DMS114 treated with DMSO at 0.1 percent for 48 hours (cell line): ENCODE data around the gene ATP5F1C.
"Not testable (repeated sequence)": the region's sequence is repeated elsewhere in the genome, so short reads cannot be mapped to it uniquely, and the experiment has no call there.

Experiments used
- DNase-seq: peaks from one replicate; lab custom pipeline; 2025; ENCODE audit not compliant: unreplicated experiment; lab: John Stamatoyannopoulos, UW

ATP5F1C gene

DNA sequence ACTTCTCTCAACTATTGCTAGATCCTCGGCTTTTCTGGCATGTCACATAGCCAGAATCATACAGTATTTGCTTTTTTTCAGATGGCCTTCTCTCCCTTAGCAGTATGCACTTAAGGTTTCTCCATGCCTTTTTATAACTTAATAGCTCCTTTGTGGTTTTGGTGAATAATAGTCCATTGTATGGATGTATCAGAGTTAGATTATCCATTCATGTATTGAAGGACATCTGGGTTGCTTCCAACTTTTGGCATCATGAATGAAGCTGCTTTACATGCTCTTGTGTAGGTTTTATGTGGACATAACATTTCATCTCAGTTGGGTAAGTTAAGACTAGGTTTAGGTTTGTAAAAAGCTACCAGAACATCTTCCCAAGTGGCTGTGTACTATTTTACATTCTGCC lies 4.6 kb downstream of the ATP5F1C start:
- DNase-seq = no peak

DNA sequence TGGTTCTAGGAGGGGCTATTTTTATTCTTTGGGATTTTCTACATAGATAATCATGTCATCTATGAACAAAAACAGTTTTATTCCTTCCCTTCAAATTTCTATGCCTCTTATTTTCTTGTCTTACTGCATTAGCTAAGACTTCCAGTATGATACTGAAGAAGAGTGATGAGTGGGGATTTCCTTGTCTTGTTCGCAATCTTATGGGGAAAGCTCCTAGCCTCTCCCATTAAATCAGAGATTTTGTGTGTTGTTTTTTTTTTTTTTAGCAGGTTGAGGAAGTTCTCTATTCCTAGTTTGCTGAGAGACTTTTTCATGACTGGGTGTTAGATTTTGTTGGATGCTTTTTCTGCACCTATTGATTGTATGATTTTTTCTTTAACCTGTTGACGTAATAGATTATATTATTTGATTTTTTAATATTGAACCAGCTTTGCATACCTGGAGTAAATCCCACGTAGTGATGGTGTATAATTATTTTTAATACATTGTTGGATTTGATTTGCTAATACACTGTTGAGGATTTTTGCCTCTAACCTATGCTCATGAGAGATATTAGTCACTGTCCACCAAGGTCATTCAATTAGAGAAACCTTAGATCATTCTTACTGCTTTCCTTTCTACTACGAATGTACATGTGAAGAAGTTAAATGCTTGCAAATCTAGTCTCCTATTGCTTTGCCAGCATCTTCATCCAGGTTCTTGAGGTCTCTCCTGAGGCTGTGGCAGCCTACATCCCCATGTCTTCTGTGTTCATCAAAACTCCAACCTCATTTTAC lies 6.5 kb downstream of the ATP5F1C start:
- no peak for DNase-seq

DNA sequence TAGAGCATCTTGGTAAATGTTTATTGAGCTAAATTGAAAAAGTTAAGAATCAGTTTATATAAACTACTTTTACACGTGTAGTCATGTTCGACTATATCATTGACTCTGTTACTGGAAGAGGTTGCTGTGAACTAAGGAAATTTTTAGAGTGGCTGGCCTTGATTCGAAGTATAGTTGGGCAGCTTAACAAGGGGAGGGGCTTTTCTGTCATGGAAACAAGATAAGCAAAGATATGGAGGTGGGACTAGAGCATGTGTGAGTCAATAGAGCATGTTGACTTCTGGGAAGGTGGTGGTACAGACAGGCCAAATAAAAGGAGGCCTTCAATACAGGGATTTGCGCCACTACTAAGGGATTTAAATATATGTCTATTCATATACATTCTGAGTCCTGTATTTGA lies 7.6 kb downstream of the ATP5F1C start:
- DNase-seq = no peak

DNA sequence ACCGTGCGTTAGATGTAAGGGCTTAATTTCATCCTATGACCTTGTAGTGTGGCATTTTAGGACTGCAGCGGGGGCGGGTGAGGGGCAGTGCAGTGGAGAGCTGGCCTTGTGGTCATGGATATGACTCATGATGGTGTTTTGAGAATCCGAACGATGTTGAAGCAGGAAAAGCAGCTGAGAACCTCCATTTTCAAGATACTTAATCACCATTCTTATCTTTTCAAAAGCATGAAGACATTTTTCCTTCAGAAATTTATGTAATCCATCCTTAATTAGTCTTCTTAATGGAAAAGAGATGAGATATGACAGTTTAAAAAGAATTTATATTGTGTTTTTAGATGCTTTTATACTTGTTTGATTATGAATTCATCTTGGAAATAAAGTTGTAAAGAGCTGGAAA lies 9.6 kb downstream of the ATP5F1C start:
- DNase-seq = no peak

DNA sequence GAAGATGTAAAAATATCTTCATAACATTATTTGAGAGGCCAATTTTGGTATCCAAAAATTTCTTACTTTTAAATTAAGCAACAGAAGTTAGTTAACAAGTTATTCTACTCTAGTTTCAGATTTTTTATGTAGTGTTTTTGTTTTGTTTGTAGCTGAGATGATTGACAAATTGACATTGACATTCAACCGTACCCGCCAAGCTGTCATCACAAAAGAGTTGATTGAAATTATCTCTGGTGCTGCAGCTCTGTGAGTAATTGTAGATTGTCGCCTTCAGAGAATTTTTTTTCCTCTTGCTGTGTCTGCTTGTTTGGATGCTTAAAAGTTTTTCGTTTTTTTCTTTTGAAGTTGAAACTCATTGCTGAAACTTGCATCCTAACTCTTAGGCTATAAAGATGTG lies 14.6 kb downstream of the ATP5F1C start:
- DNase-seq = no peak

DNA sequence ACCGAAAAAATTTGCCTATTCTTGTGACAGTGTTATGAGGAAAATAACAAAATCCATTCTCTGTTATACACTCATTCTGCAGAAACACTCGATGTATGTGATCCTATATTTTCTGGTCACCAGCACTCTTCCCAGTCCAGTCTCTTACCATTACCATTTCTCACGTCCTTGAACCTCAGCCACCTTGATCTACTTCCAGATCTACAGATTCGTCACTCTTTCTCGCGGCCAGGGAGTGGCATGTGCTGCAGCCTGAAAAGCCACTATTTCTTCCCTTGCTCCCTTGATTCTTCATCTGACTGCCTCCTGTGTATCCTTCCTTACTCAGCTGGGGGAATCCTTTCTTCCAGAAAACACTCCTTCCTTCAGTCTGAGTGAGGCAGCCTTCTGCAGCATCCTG lies 16.2 kb downstream of the ATP5F1C start:
- DNase-seq = no peak

DNA sequence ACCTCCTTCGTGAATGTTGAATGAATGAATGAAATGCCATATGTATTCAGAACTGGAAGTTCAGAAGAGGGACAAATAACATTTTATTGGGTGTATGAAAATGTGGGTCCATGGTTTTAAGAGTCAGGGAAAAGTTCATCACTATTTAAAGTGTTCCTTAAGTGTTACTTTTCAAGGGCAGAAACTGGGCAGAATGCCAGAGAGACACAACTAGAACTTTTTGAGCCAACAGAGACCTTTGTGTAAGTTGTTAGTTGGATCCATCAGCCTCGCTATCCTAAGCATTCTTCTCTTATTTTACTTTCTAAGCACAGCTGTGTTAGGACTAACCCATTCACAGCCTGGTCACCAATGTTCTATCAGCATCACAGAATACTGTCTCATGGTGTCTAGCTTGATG lies 16.8 kb downstream of the ATP5F1C start:
- DNase-seq = no peak

DNA sequence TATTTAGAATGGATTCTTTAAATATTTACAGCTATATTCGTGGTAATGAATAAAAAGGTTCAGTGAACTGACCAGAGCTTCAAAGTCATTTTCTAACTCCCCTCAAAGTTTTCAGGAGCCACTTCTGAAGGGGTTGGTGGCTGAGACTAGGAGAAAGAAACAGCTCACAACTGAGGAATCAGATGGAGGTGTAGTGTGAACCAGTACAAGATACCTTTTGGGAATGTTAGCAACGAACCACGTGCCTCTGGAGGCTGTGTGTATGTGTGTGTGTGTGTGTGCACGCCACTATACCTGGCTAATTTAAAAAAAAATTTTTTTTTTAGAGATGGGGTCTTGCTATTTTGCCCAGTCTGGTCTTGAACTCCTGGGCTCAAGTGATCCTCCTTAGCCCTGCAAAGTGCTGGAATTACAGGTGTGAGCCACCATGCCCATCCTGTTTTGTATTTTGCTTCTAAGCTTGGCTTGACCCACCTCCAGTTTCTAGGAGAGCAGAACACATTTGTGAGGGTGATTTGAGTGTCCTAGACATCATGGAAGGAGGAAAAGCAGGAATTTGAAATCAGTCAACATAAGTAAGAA lies 20.8 kb downstream of the ATP5F1C start:
- no peak for DNase-seq

DNA sequence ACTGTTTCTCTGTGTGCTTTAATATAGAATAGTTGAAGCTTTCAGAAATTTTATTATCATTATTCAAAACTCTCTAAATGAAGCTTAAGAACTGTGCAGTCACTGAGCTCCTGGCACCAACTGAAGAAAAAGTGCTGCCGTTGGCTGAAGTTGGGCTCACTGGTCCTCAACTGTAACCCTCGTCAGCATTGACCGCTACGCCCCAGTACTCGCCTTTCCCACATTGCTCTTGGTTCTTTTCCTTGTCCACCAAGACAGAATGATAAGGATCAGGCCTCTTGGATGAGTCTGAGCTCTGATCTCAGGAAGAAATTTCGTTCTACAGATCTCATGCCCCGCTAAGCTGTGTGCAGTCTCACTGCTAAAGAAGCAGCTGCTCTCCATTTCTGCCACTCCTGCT lies 22.5 kb downstream of the ATP5F1C start:
- DNase-seq = no peak

DNA sequence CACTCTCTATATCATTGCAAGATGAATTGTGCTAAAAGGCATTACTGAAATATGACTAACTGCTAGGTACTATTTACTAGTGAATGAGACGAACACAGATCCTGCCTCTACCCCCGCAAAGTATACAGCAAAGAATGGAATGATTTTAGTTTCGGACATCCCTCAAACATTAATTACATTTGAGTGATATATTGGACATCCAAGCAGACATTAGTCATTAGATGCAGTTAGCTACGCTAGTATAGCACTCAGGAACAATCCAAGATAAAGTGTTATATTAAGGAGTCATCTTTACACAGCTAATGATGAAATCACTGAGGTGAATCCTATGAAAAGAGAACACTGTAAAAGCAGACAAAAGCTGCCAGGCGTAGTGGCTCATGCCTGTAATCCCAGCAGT lies 23.0 kb downstream of the ATP5F1C start:
- no peak for DNase-seq

DNA sequence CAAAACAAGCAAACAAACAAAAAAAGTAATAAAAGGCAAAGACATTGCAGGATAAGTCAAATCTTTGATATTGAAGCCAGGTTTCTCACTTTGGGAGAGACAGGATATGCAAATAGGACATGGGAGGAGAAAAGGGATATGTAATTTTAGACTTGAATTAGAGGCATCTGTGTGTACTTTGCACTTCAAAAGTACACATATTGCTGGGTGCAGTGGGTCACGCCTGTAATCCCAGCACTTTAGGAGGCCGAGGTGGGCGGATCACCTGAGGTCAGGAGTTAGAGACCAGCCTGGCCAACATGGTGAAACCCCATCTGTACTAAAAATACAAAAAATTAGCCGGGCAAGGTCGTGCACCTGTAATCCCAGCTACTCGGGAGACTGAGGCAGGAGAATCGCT lies 23.8 kb downstream of the ATP5F1C start:
- not testable (repeated sequence) for DNase-seq

DNA sequence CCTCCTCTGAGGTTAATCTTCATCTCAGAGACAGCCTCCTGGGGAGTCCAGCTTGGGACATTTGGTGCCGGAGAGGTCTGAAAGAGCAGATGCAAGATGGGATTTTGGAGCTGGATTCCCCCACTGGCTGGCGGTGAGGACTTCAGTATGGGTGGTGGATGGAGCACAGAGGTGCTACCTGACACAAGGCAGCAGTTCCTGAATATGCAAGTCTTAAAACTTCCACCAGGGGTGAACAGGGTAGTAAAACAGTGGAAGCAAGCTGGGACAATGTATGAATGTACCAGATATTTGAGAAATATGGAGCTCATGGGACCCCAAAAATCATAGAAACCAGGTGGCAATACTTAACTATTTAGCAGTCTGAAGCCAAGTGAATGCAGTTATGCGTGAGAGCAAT lies 25.5 kb downstream of the ATP5F1C start:
- DNase-seq = no peak

DNA sequence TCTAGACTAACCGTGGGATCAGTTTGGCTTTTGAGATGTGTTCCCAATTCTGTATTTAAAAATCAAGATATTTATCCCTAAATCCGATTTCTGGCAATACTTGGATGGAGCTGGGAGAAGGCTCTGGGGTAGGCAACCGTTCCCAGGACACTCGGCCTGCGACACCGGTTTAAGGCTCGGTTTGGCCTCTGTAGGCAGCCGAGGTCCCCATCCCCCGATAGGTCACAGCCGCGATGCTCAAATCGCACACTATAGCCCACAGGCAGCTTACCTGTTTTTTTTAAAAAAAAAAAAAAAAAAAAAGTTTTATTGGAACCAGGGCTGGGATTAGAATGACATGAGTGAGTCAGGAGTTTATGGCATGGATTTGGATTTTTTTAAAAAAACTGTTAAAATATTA lies 29.6 kb downstream of the ATP5F1C start:
- no peak for DNase-seq

DNA sequence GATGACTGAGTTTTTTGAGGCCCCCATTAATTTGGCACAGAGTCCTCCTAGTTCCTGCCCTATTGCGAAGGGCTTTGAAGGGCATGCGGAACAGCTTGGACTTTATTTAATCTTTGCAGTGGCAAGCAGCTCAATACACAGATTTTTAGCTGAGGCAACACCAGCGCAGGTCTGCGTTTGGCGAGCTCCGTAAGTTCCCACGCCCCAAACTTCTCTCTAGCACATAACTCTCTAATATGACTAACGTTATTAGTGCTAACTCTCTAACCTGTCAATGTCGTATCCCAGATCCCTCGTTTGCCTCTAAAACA lies 30.0 kb downstream of the ATP5F1C start:
- DNase-seq = no peak

DNA sequence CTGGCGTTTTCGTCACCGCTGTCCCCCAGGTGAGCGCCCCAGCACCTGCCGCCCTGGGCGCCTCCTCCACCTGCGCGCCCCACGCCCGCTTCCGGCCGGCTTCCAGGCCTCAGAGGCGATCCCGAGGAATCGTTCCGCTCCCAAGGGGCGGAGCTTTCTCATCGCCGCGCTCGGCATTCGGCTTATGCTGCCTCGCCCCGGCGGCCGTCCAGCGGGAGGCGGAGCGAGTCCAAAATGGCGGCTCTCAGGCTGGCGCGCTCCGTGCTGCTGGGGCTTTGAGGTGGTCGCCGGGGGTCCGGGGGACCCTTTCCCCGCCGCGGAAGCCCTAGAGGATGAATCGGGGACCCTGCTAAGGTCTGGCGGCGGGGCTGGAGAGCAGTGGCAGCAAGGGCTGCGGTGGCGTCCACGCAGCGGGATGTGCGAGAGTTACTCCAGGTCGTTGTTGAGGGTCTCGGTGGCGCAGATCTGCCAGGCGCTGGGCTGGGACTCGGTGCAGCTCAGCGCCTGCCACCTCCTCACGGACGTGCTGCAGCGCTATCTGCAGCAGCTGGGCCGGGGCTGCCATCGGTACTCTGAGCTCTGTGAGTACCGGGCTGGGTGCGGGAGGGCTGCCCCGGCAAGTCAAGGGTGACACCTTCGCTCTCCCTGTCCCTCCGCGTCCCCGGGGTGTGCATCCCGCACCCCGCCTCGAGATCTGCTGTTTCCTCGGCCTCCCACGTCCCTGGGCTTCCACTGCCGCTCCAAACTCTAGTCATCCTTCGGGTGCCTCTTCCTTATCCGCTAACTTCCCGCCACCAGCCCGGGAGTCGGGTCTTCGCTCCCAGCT lies 30.5 kb downstream of the ATP5F1C start, which contains the start of gene TAF3:
TAF3 (plus strand) TSS at position 211 of the 826 bp plus-strand sequence; CDS start at position 416, 205 bp downstream.
- peak; percentile 76 for DNase-seq

DNA sequence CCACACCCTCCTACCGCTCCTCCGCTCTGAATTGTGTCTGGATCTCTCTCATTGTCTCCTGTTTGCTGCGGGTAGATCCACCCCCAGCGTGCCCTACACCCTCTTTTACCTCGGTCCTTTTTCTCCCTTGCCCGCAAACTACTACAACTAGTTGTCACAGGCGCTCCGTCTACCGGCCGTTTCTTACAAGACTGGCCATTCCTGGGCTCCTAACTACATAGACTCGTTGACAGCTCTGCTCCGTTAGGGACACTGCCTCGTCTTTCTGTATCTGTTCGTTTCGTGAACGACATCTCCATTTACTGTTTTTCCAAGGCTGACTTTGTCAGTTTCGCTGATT lies 31.1 kb downstream of the ATP5F1C start:
- peak; percentile 68 for DNase-seq

DNA sequence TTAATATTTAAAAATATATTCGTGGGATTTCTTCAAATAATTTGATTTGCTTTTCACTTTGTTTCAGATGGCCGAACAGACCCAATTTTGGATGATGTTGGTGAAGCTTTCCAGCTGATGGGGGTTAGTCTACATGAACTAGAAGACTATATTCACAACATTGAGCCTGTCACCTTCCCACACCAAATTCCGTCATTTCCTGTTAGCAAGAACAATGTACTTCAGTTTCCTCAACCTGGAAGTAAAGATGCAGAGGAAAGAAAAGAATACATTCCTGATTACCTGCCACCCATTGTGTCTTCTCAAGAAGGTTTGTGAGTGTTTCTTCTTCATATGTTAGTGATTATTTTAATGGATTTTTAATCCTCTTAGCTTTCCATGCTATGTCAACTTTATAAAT lies 36.3 kb downstream of the ATP5F1C start:
- DNase-seq = no peak

DNA sequence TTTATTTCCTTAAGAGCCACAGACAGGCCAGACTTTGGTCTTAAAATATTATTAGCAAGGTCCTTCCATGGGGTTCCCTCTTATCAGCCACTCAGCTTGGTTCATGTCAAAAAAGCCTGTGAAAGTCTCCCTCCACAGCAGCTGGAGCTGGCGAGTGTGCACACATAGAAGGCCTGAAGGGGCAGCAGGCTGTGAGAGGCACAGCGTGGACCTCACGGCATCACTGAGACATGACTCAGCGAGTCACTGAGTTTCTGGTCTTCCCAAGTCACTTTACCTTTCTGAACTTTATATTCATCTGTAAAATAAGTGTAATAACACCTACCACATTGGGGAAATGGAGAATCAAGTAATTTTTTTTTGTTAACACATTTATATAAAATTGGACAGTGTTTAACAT lies 39.0 kb downstream of the ATP5F1C start:
- DNase-seq = no peak

DNA sequence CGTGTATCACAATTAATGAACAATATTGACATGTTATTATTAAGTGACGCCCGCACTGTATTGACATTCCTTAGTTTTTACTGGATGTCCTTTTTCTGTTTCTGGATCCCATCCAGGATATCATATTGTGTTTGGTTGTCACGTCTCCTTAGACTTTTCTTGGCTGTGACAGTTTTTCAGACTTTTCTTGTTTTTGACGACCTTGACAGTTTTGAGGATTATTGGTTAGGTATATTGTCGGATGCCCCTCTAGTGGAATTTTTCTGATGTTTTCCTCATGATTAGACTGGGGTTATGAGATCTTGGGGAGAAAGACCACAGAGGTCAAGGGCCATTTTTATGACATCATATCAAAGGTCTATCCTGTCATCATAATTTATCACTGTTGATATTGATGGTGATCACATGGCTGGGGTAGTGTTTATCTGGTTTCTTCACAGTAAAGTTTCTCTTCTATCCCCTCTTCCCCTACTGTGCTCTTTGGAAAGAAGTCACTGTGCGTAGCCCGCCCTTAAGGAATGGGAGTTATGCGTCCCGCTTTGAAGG lies 41.4 kb downstream of the ATP5F1C start:
- no peak for DNase-seq

DNA sequence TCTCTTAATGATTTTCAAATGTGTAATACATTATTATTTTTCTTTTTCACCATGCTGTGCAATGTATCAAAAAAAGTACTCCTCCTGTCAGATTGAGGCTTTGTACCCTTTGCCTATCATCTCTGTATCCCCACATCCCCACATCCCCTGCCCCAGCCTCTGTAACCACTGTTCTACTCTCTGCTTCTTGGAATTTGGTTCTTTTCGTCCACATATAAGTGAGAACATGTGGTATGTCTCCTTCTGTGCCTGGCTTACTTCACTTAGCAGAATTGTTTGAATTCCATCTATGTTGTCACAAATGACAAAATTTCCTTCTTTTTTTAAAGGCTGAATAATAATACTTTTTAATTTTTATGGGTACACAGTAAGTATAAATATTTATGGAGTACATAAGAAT lies 44.1 kb downstream of the ATP5F1C start:
- DNase-seq = no peak

DNA sequence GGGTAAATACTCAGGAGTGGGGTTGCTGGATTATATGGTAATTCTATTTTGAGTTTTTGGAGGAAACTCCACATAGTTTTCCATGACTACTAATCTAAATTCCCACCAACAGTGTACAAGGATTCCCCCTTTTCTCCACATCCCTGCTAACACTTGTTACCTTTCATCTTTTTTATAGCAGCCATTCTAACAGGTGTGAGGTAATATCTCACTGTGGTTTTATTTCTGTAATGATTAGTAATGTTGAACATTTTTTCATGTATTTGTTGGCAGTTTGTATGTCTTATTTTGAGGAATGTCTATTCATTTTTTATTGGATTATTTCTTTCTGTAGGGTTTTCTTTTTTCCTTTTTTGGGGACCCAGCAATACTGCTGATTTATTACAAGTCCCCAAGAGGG lies 45.2 kb downstream of the ATP5F1C start:
- no peak for DNase-seq

DNA sequence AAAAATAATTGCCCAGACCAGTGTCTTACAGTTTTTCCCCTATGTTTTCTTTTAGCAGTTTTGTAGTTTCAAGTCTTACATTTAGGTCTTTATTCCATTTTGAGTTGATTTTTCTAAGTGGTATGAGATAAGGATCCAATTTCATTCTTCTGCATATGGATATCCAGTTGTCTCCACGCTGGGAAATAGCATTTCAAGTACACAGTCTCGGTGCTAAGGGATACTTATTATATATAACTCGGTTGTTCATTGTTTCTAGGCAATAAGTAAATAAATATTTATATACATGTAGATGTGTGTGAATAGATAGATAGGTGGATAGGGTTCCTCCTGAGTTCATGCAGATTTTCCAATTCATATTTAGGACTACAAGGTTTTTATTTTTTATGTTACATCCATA lies 46.3 kb downstream of the ATP5F1C start:
- DNase-seq = no peak
